ENCODE data around the gene IGFN1.

GRCh38 chr1:201229095-201229494 is 38.5 kb downstream of the IGFN1 start:
- TF ChIP-seq CTCF (IDR thresholded peaks at IDR 0.05) (no peak), POLR2A (IDR thresholded peaks at IDR 0.05) (no peak)

All from esophagus squamous epithelium (tissue), 4 donors.